GM12878 (cell line): ENCODE measurements around the gene MEGF6. TPM values are rescaled to one million over a fixed set of nuclear protein-coding genes. Genes with fewer than 3 reads are reported as not detected.

ENCODE experiments used
- ATAC-seq: fragments of 200-7000 bp; cut with Tn5 transposase; 3 replicates; pipeline ENCODE4 v1.9.1; 2020; ENCODE audit warnings: mild to moderate bottlenecking, moderate library complexity
- BruUV-seq: library from RNA; stranded (reverse); fragments of 400-500 nt; replicated peaks from 2 replicates; lab custom pipeline; 2021; lab: Mats Ljungman, UMichigan
- CTCF ChIA-PET: fragments of 300-600 bp; sonication (Branson Sonifier 250); formaldehyde crosslinking; extraction: SDS; loops from one replicate; lab custom pipeline; 2021; ENCODE audit warnings: inconsistent platforms; lab: Yijun Ruan, JAX
- POLR2A ChIA-PET: fragments of 350-600 bp; formaldehyde crosslinking; extraction: SDS; loops from one replicate; lab custom pipeline; 2021; ENCODE audit warnings: inconsistent platforms; lab: Charles Lee
- RAD21 ChIA-PET: fragments of 300-600 bp; sonication (Branson Sonifier 250); formaldehyde crosslinking; loops from one replicate; lab custom pipeline; 2023; ENCODE audit warnings: antibody characterized with exemption; ENCODE audit not compliant: unreplicated experiment; lab: Charles Lee
- SMC1A ChIA-PET: fragments of 300-600 bp; sonication (Branson Sonifier 250); formaldehyde crosslinking; loops from one replicate; lab custom pipeline; 2023; ENCODE audit not compliant: unreplicated experiment, uncharacterized antibody; lab: Charles Lee
- DNase-seq: peaks from one replicate; pipeline ENCODE4 v3.0.0-alpha.2; 2011; ENCODE audit warnings: low read depth, low spot score
- FAIRE-seq: peaks from 3 replicates; lab custom pipeline; 2011; peaks lifted over from hg19 to GRCh38; lab: Jason Lieb, UNC
- H2AFZ ChIP-seq: 2 replicates; pipeline ENCODE4 v1.6.0; 2011; ENCODE audit warnings: low read depth, low read length, control low read depth; ENCODE audit not compliant: control insufficient read depth
- H3K27ac ChIP-seq: 2 replicates; pipeline ENCODE4 v1.5.1; 2011; ENCODE audit warnings: control low read depth; ENCODE audit not compliant: control insufficient read depth, insufficient read depth
- H3K27me3 ChIP-seq, 2 experiments: replicated peaks in 1 of 2; 2 replicates each; pipeline versions ENCODE4 v1.6.0 to v1.6.1; 2011; ENCODE audit warnings: low read length in 1 of 2; ENCODE audit not compliant: control insufficient read depth in 2 of 2, insufficient read depth in 2 of 2
- H3K36me3 ChIP-seq, 2 experiments: 2 replicates each; pipeline ENCODE4 v1.5.1; 2011; ENCODE audit warnings: low read length in 1 of 2; ENCODE audit not compliant: control insufficient read depth in 2 of 2, insufficient read depth in 2 of 2
- H3K4me1 ChIP-seq: 2 replicates; pipeline ENCODE4 v1.6.1; 2011; ENCODE audit warnings: mild to moderate bottlenecking, low read length, moderate library complexity, mixed read lengths; ENCODE audit not compliant: control insufficient read depth, insufficient read depth
- H3K4me2 ChIP-seq: 2 replicates; pipeline ENCODE4 v1.6.0; 2011; ENCODE audit warnings: control low read depth; ENCODE audit not compliant: control insufficient read depth, insufficient read depth
- H3K4me3 ChIP-seq: fragments of 200-600 bp; sonication (generic); 2 replicates; pipeline ENCODE4 v1.5.1; 2016
- H3K79me2 ChIP-seq: 2 replicates; pipeline ENCODE4 v1.6.0; 2011; ENCODE audit warnings: low read length; ENCODE audit not compliant: control insufficient read depth, insufficient read depth
- H3K9ac ChIP-seq: 2 replicates; pipeline ENCODE4 v1.8.0; 2011; ENCODE audit warnings: low read length, control low read depth, mixed read lengths; ENCODE audit not compliant: control insufficient read depth, insufficient read depth
- H3K9me3 ChIP-seq: replicated peaks from 3 replicates; pipeline ENCODE4 v1.5.1; 2011; ENCODE audit warnings: mild to moderate bottlenecking, low read length; ENCODE audit not compliant: control insufficient read depth, insufficient read depth
- H4K20me1 ChIP-seq: 2 replicates; pipeline ENCODE4 v1.6.0; 2011; ENCODE audit not compliant: control insufficient read depth, insufficient read depth
- ATF3 ChIP-seq: IDR thresholded peaks from 2 replicates; pipeline ENCODE4 v1.6.1; 2011; ENCODE audit warnings: low read depth, mild to moderate bottlenecking, low read length, moderate library complexity, borderline replicate concordance; ENCODE audit errors: extremely low read depth
- E2F4 ChIP-seq: IDR thresholded peaks from 2 replicates; pipeline ENCODE4 v1.6.1; 2012; ENCODE audit warnings: low read depth, low read length, improper control_type of control experiment
- HDAC2 ChIP-seq: fragments of 200-600 bp; sonication (generic); IDR thresholded peaks from 2 replicates; pipeline ENCODE4 v1.6.1; 2017
- MXI1 ChIP-seq: fragments of 150-350 bp; IDR thresholded peaks from 2 replicates; pipeline ENCODE4 v1.6.1; 2011; ENCODE audit warnings: low read depth, mild to moderate bottlenecking, inconsistent platforms, low read length, improper control_type of control experiment
- NFIC ChIP-seq: IDR thresholded peaks from 2 replicates; pipeline ENCODE4 v1.6.1; 2012; ENCODE audit warnings: low read depth, mild to moderate bottlenecking, inconsistent platforms, low read length, moderate library complexity
- NR2C1 ChIP-seq: fragments of 450-650 bp; IDR thresholded peaks from 2 replicates; pipeline ENCODE4 v1.6.1; 2017; ENCODE audit warnings: antibody characterized with exemption, mild to moderate bottlenecking, moderate library complexity
- NRF1 ChIP-seq: conservative IDR thresholded peaks from 2 replicates; pipeline ENCODE4 v1.6.1; 2011; ENCODE audit warnings: mild to moderate bottlenecking, low read depth, low read length, improper control_type of control experiment
- RFX5 ChIP-seq: IDR thresholded peaks from 2 replicates; pipeline ENCODE4 v1.6.1; 2011; ENCODE audit warnings: low read depth, low read length, improper control_type of control experiment
- SMAD1 ChIP-seq: fragments of 450-650 bp; IDR thresholded peaks from 2 replicates; pipeline ENCODE4 v1.6.1; 2018; ENCODE audit warnings: mild to moderate bottlenecking, low read depth; ENCODE audit not compliant: partially characterized antibody
- USF2 ChIP-seq: IDR thresholded peaks from 2 replicates; pipeline ENCODE4 v1.6.1; 2011; ENCODE audit warnings: low read depth, low read length, improper control_type of control experiment, borderline replicate concordance
- WRNIP1 ChIP-seq: IDR thresholded peaks from 2 replicates; pipeline ENCODE4 v1.6.1; 2011; ENCODE audit warnings: low read depth, low read length, improper control_type of control experiment, borderline replicate concordance
- YBX1 ChIP-seq: fragments of 450-650 bp; IDR thresholded peaks from 2 replicates; pipeline ENCODE4 v1.6.1; 2016; ENCODE audit warnings: antibody characterized with exemption
- ZZZ3 ChIP-seq: IDR thresholded peaks from 2 replicates; pipeline ENCODE4 v1.6.1; 2011; ENCODE audit warnings: low read depth; ENCODE audit not compliant: control insufficient read depth, insufficient read length
- WGBS: methylation state at CpG from one replicate; pipeline ENCODE4 v1.1.6; 2016; ENCODE audit warnings: low lambda C conversion rate; ENCODE audit not compliant: insufficient replicate concordance, insufficient coverage; ENCODE audit errors: missing lambda C conversion rate; 5-methylcytosine and 5-hydroxymethylcytosine counted together
- in situ Hi-C: fragments of 300-500 bp; cut with MboI; formaldehyde crosslinking; loops from 9 replicates; pipeline ENCODE4 v1.14.3; 2018; ENCODE audit warnings: mixed read lengths
- intact Hi-C: fragments of 100-400 bp; cut with micrococcal nuclease; formaldehyde crosslinking; loops from one replicate; pipeline ENCODE4 v1.14.2; 2022; ENCODE audit not compliant: unreplicated experiment
- polyA plus RNA-seq, 11 experiments: library from polyadenylated mRNA; depleted of rRNA in 4 of 11; unstranded in 6 of 11; stranded (reverse) in 5 of 11; fragments of >200 nt; fragmentation: Nextera tagmentation in 4 of 11; fragmentation: Illumina TruSeq in 1 of 11; extraction: Ambion mirVana in 4 of 11; extraction: Trizol in 1 of 11; gene quantifications; 1 replicate in 1 of 11; 2 replicates in 10 of 11; pipeline versions ENCODE4 v1.2.1 to v1.2.3, GENCODE V29; 2011 to 2016; ENCODE audit warnings: inconsistent platforms in 2 of 11, missing spikeins in 2 of 11, low read depth in 1 of 11
- total RNA-seq, 4 experiments: library from RNA; depleted of rRNA in 3 of 4; stranded (reverse); fragments of >200 nt in 3 of 4; fragmentation: Illumina TruSeq in 1 of 4; extraction: Trizol in 1 of 4; gene quantifications; 2 replicates each; pipeline versions ENCODE4 v1.2.1 to v1.2.3, GENCODE V29; 2013 to 2021

Gene MEGF6
- total and polyA plus RNA-seq, 10 of the 15 experiments (the other 5 are each of a cell fraction or from before 2014, with no cell fraction given): 0.03 to 0.41 TPM; not detected in 8

- no peak for ATAC-seq
- in situ Hi-C loops: no loop called here
- ChIA-PET SMC1A (no interaction called here), CTCF (no interaction called here), RAD21 (no interaction called here), POLR2A (no interaction called here)
- Histone ChIP-seq H3K4me2 (no peak overlapping the region), H4K20me1 (no peaks in the 10 kb centered on the region), H2AFZ (no peak overlapping the region), H3K27me3 (peaks cover 0 to 4% of the 10 kb centered on the region in 2 experiments; a peak in 3 of 4 replicates), H3K27ac (no peak overlapping the region), H3K4me1 (no peaks in the 10 kb centered on the region), H3K9me3 (no peaks in the 10 kb centered on the region), H3K4me3 (no peak overlapping the region), H3K9ac (no peak overlapping the region), H3K79me2 (no peaks in the 10 kb centered on the region), H3K36me3 (no peaks in the 10 kb centered on the region)
- intact Hi-C loops: no loop called here
- TF ChIP-seq WRNIP1 (no peak), MXI1 (no peak), SMAD1 (no peak), NFIC (no peak), NR2C1 (no peak)
- no peak for DNase-seq
- no TSS peak for BruUV-seq
- FAIRE-seq: no peak
- 17% methylated on average over 32 of the region's 32 CpGs for WGBS
These were observed 81.0 kb downstream of the MEGF6 start for GRCh38 chr1:3530086-3530925.

GRCh38 chr1:3529099-3529729 lies 82.1 kb downstream of the MEGF6 start:
- in situ Hi-C loops (no loop called here), intact Hi-C loops (no loop called here)
- Histone ChIP-seq H4K20me1 (no peaks in the 10 kb centered on the region), H3K27ac (no peak overlapping the region), H3K4me3 (no peak overlapping the region), H3K36me3 (no peaks in the 10 kb centered on the region), H3K9me3 (no peaks in the 10 kb centered on the region), H2AFZ (no peak overlapping the region), H3K4me1 (no peaks in the 10 kb centered on the region), H3K27me3 (peaks cover 0 to 4% of the 10 kb centered on the region in 2 experiments; a peak in 3 of 4 replicates), H3K4me2 (no peak overlapping the region), H3K79me2 (no peaks in the 10 kb centered on the region), H3K9ac (no peak overlapping the region)
- FAIRE-seq (no peak), DNase-seq (no peak), ATAC-seq (no peak)
- CTCF ChIA-PET: no interaction called here
- POLR2A ChIA-PET: no interaction called here
- RAD21 ChIA-PET: no interaction called here
- SMC1A ChIA-PET: no interaction called here
- 27% methylated on average over 15 of the region's 17 CpGs for WGBS
- no TSS peak for BruUV-seq
- TF ChIP-seq ZZZ3 (no peak), E2F4 (no peak), HDAC2 (no peak), ATF3 (no peak), NRF1 (no peak), USF2 (no peak), RFX5 (no peak), YBX1 (no peak)
